SK-N-SH (cell line): ENCODE results near the gene APP.

Source experiments
- EP300 ChIP-seq, 2 experiments: IDR thresholded peaks; 2 replicates each; pipeline versions ENCODE4 v1.4.0 to v1.6.1; 2012; ENCODE audit warnings: borderline replicate concordance in 1 of 2, low read depth in 1 of 2, low read length in 1 of 2
- EZH2phosphoT487 ChIP-seq: fragments of 200-600 bp; sonication (generic); IDR thresholded peaks from 2 replicates; pipeline ENCODE4 v1.6.1; 2017; ENCODE audit warnings: low read depth, mixed run types, mild to moderate bottlenecking, antibody characterized with exemption, moderate library complexity, borderline replicate concordance
- GABPA ChIP-seq: IDR thresholded peaks from 2 replicates; pipeline ENCODE4 v1.4.0; 2012; ENCODE audit warnings: low read depth, mild to moderate bottlenecking
- GATA2 ChIP-seq: sonication (generic); formaldehyde crosslinking; IDR thresholded peaks from 2 replicates; pipeline ENCODE4 v1.5.0; 2020; ENCODE audit warnings: mild to moderate bottlenecking, missing genetic modification reagents
- JUND ChIP-seq: IDR thresholded peaks from 2 replicates; pipeline ENCODE4 v1.4.0; 2012
- NRF1 ChIP-seq: IDR thresholded peaks from 2 replicates; pipeline ENCODE4 v1.6.1; 2012; ENCODE audit warnings: low read depth, mild to moderate bottlenecking, low read length
- SMC3 ChIP-seq: IDR thresholded peaks from 2 replicates; pipeline ENCODE4 v1.6.1; 2012; ENCODE audit warnings: low read depth, low read length, improper control_type of control experiment
- TCF12 ChIP-seq: IDR thresholded peaks from 2 replicates; pipeline ENCODE4 v1.4.0; 2012
- TEAD4 ChIP-seq: IDR thresholded peaks from 2 replicates; pipeline ENCODE4 v1.4.0; 2012; ENCODE audit warnings: mild to moderate bottlenecking, borderline replicate concordance; ENCODE audit not compliant: insufficient read depth
- YY1 ChIP-seq: IDR thresholded peaks from 2 replicates; pipeline ENCODE4 v1.4.0; 2012; ENCODE audit warnings: low read depth, mild to moderate bottlenecking
- TF ChIP-seq, protein P1 (sequence below): fragments of 200-600 bp; sonication (generic); IDR thresholded peaks from 2 replicates; pipeline ENCODE4 v1.6.1; 2017; ENCODE audit warnings: antibody characterized with exemption, mild to moderate bottlenecking, moderate library complexity
- TF ChIP-seq, protein P2 (sequence below): IDR thresholded peaks from 2 replicates; pipeline ENCODE4 v1.4.0; 2012; ENCODE audit warnings: low read depth
- TF ChIP-seq, protein P3 (sequence below): IDR thresholded peaks from 2 replicates; pipeline ENCODE4 v1.6.1; 2012; ENCODE audit warnings: mild to moderate bottlenecking, low read depth, low read length, moderate library complexity

DNA sequence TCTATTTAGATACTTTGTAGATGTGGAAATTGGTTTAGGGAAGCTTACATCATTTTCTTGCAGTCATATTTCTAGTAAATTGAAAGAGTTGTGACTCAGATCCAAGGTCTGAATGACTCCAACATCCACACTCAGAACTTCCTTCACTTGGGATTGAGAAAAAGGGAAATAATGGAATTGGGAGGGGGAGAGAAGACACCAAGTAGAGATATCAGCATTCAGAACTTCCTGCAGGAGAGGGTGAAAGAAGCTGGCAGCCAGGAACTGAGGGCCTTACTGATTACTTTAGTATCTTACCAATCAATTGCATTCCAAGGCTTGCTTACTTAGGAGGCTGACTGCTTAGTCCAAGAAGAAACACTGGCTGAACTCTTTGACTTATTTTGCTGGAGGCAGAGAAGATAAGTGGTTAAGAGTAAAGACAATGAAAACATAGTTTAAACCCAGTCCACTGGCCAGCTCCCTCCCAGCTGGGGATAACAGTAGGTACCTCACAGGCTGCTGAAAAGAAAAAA, 21.7 kb downstream of the APP start:
- TF ChIP-seq, protein P1, sequence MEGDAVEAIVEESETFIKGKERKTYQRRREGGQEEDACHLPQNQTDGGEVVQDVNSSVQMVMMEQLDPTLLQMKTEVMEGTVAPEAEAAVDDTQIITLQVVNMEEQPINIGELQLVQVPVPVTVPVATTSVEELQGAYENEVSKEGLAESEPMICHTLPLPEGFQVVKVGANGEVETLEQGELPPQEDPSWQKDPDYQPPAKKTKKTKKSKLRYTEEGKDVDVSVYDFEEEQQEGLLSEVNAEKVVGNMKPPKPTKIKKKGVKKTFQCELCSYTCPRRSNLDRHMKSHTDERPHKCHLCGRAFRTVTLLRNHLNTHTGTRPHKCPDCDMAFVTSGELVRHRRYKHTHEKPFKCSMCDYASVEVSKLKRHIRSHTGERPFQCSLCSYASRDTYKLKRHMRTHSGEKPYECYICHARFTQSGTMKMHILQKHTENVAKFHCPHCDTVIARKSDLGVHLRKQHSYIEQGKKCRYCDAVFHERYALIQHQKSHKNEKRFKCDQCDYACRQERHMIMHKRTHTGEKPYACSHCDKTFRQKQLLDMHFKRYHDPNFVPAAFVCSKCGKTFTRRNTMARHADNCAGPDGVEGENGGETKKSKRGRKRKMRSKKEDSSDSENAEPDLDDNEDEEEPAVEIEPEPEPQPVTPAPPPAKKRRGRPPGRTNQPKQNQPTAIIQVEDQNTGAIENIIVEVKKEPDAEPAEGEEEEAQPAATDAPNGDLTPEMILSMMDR = no peak
- TF ChIP-seq NRF1 (no peak), JUND (no peak), GATA2 (CRISPR knock-in tag) (no peak), TEAD4 (no peak; the same call in 1 of the 2 replicates), YY1 (no peak), EP300 (IDR thresholded peaks at IDR 0.05; ENCODE audit: borderline replicate concordance in 1 of 2, low read depth in 1 of 2, low read length in 1 of 2) (no peak), EZH2phosphoT487 (no peak), GABPA (no peak), SMC3 (no peak), TCF12 (no peak)
- TF ChIP-seq, protein P2, sequence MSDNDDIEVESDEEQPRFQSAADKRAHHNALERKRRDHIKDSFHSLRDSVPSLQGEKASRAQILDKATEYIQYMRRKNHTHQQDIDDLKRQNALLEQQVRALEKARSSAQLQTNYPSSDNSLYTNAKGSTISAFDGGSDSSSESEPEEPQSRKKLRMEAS = no peak
- TF ChIP-seq, protein P3, sequence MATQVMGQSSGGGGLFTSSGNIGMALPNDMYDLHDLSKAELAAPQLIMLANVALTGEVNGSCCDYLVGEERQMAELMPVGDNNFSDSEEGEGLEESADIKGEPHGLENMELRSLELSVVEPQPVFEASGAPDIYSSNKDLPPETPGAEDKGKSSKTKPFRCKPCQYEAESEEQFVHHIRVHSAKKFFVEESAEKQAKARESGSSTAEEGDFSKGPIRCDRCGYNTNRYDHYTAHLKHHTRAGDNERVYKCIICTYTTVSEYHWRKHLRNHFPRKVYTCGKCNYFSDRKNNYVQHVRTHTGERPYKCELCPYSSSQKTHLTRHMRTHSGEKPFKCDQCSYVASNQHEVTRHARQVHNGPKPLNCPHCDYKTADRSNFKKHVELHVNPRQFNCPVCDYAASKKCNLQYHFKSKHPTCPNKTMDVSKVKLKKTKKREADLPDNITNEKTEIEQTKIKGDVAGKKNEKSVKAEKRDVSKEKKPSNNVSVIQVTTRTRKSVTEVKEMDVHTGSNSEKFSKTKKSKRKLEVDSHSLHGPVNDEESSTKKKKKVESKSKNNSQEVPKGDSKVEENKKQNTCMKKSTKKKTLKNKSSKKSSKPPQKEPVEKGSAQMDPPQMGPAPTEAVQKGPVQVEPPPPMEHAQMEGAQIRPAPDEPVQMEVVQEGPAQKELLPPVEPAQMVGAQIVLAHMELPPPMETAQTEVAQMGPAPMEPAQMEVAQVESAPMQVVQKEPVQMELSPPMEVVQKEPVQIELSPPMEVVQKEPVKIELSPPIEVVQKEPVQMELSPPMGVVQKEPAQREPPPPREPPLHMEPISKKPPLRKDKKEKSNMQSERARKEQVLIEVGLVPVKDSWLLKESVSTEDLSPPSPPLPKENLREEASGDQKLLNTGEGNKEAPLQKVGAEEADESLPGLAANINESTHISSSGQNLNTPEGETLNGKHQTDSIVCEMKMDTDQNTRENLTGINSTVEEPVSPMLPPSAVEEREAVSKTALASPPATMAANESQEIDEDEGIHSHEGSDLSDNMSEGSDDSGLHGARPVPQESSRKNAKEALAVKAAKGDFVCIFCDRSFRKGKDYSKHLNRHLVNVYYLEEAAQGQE = no peak
